Thyroid gland (tissue), 4 donors: ENCODE data around the gene IARS2.

Source experiments
- POLR2A ChIP-seq, 2 donors: fragments of 450-650 bp; IDR thresholded peaks; one replicate each; pipeline ENCODE4 v1.6.1; 2017; ENCODE audit warnings: antibody characterized with exemption in 2 of 2, mild to moderate bottlenecking in 2 of 2, moderate library complexity in 1 of 2
- TF ChIP-seq, protein P1 (sequence below), 6 experiments: fragments of 200-600 bp in 3 of 6; fragments of 450-650 bp in 3 of 6; sonication (generic) in 3 of 6; IDR thresholded peaks; one replicate each; pipeline ENCODE4 v1.5.1; 2016 to 2019; ENCODE audit warnings: antibody characterized with exemption in 6 of 6, mild to moderate bottlenecking in 2 of 6, inconsistent platforms in 1 of 6, moderate library complexity in 1 of 6

DNA sequence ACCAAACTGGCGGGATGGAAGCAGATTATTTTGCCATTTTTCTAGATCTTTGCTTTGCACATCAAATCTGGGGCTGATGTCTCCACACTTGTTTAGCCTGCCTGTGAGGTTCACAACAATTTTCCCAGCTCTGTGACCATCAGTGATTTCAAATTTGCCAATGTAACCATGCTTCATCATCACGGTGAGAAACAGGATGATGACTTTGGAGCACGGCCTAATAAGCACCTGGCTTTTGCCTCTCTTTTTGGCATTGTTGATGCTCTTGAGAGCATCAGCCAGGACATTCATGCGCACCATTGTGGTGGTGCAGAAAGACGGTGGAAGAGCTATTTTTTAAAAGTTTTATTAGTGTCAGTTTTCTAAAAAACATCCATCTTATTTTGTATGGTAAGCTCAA, 50.1 kb downstream of the IARS2 start:
- TF ChIP-seq, protein P1, sequence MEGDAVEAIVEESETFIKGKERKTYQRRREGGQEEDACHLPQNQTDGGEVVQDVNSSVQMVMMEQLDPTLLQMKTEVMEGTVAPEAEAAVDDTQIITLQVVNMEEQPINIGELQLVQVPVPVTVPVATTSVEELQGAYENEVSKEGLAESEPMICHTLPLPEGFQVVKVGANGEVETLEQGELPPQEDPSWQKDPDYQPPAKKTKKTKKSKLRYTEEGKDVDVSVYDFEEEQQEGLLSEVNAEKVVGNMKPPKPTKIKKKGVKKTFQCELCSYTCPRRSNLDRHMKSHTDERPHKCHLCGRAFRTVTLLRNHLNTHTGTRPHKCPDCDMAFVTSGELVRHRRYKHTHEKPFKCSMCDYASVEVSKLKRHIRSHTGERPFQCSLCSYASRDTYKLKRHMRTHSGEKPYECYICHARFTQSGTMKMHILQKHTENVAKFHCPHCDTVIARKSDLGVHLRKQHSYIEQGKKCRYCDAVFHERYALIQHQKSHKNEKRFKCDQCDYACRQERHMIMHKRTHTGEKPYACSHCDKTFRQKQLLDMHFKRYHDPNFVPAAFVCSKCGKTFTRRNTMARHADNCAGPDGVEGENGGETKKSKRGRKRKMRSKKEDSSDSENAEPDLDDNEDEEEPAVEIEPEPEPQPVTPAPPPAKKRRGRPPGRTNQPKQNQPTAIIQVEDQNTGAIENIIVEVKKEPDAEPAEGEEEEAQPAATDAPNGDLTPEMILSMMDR (IDR thresholded peaks at IDR 0.05) = no peak
- TF ChIP-seq POLR2A (IDR thresholded peaks at IDR 0.05) = no peak
